Measurements from ENCODE around the gene PSMB5. TPM values are rescaled to one million over a fixed set of nuclear protein-coding genes. Genes with fewer than 3 reads are reported as not detected.
"Not testable (repeated sequence)": the region's sequence is repeated elsewhere in the genome, so short reads cannot be mapped to it uniquely, and the experiment has no call there.

The PSMB5 gene
- total RNA-seq, 1 donor from 2014 or later = 289 TPM

GRCh38 chr14:23018107-23018506 lies 16.6 kb downstream of the PSMB5 start:
- Mint-ChIP-seq H3K4me3 (ENCODE audit: unreplicated experiment) (no peak overlapping the region), H3K36me3 (ENCODE audit: unreplicated experiment) (no peaks in the 10 kb centered on the region), H3K27ac (ENCODE audit: unreplicated experiment) (no peak overlapping the region), H3K27me3 (ENCODE audit: unreplicated experiment) (peaks cover 3% of the 10 kb centered on the region), H3K9me3 (ENCODE audit: unreplicated experiment) (peaks cover 6% of the 10 kb centered on the region), H3K4me1 (ENCODE audit: low read depth, unreplicated experiment) (peaks cover 35% of the 10 kb centered on the region)
- TF ChIP-seq, protein P1, sequence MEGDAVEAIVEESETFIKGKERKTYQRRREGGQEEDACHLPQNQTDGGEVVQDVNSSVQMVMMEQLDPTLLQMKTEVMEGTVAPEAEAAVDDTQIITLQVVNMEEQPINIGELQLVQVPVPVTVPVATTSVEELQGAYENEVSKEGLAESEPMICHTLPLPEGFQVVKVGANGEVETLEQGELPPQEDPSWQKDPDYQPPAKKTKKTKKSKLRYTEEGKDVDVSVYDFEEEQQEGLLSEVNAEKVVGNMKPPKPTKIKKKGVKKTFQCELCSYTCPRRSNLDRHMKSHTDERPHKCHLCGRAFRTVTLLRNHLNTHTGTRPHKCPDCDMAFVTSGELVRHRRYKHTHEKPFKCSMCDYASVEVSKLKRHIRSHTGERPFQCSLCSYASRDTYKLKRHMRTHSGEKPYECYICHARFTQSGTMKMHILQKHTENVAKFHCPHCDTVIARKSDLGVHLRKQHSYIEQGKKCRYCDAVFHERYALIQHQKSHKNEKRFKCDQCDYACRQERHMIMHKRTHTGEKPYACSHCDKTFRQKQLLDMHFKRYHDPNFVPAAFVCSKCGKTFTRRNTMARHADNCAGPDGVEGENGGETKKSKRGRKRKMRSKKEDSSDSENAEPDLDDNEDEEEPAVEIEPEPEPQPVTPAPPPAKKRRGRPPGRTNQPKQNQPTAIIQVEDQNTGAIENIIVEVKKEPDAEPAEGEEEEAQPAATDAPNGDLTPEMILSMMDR (IDR thresholded peaks at IDR 0.05; ENCODE audit: partially characterized antibody, unreplicated experiment) = no peak
- no peak for DNase-seq

DNA sequence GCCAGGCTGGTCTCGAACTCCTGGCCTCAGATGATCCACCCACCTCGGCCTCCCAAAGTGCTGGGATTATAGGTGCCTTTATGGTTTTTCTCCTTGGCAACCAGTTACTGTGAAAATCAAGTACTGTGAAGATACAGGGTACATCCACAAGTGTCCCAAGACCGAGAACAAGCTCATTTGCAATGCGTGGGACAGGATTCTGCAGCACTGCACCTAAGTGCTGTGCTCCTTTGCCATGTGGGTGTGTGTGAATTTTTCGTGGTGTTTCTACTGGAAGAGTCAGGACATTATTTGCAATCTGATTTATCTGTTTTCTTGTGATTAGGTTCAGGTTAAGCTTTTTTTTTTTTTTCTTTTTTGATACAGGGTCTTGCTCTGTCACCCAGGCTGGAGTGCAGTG lies 17.6 kb downstream of the PSMB5 start:
- H3K4me1 Mint-ChIP-seq (ENCODE audit: low read depth, unreplicated experiment) = peaks cover 31% of the 10 kb centered on the region
- H3K9me3 Mint-ChIP-seq (ENCODE audit: unreplicated experiment) = peaks cover 11% of the 10 kb centered on the region
- TF ChIP-seq, protein P1 (IDR thresholded peaks at IDR 0.05; ENCODE audit: partially characterized antibody, unreplicated experiment) = no peak
- H3K4me3 Mint-ChIP-seq (ENCODE audit: unreplicated experiment) = no peak overlapping the region
- no peak overlapping the region for H3K27ac Mint-ChIP-seq (ENCODE audit: unreplicated experiment)
- no peaks in the 10 kb centered on the region for H3K36me3 Mint-ChIP-seq (ENCODE audit: unreplicated experiment)
- peaks cover 5% of the 10 kb centered on the region for H3K27me3 Mint-ChIP-seq (ENCODE audit: unreplicated experiment)
- no peak for DNase-seq

GRCh38 chr14:23015618-23016017 lies 19.1 kb downstream of the PSMB5 start:
- Mint-ChIP-seq H3K27ac (ENCODE audit: unreplicated experiment) (peak overlapping the region; percentile 14), H3K27me3 (ENCODE audit: unreplicated experiment) (peaks cover 9% of the 10 kb centered on the region), H3K9me3 (ENCODE audit: unreplicated experiment) (peaks cover 12% of the 10 kb centered on the region), H3K4me1 (ENCODE audit: low read depth, unreplicated experiment) (peaks cover 18% of the 10 kb centered on the region), H3K4me3 (ENCODE audit: unreplicated experiment) (peak overlapping the region; percentile 0), H3K36me3 (ENCODE audit: unreplicated experiment) (no peaks in the 10 kb centered on the region)
- DNase-seq = no peak
- TF ChIP-seq, protein P1 (IDR thresholded peaks at IDR 0.05; ENCODE audit: partially characterized antibody, unreplicated experiment) = no peak

DNA sequence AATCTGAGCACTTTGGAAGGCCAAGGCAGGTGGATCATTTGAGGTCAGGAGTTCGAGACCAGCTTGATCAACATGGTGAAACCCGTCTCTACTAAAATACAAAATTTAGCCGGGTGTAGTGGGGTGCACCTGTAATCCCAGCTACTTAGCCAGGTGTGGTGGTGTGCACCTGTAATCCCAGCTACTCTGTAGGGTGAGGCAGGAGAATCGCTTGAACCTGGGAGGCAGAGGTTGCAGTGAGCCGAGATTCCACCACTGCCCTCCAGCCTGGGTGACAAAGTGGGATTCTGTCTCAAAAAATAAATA lies 21.0 kb downstream of the PSMB5 start:
- not testable (repeated sequence) for DNase-seq; H3K36me3 Mint-ChIP-seq (ENCODE audit: unreplicated experiment); H3K4me3 Mint-ChIP-seq (ENCODE audit: unreplicated experiment)
- peaks cover 12% of the 10 kb centered on the region for H3K9me3 Mint-ChIP-seq (ENCODE audit: unreplicated experiment)
- H3K27me3 Mint-ChIP-seq (ENCODE audit: unreplicated experiment) = peaks cover 14% of the 10 kb centered on the region
- peaks cover 24% of the 10 kb centered on the region for H3K4me1 Mint-ChIP-seq (ENCODE audit: low read depth, unreplicated experiment)
- H3K27ac Mint-ChIP-seq (ENCODE audit: unreplicated experiment) = peak overlapping the region; percentile 89

DNA sequence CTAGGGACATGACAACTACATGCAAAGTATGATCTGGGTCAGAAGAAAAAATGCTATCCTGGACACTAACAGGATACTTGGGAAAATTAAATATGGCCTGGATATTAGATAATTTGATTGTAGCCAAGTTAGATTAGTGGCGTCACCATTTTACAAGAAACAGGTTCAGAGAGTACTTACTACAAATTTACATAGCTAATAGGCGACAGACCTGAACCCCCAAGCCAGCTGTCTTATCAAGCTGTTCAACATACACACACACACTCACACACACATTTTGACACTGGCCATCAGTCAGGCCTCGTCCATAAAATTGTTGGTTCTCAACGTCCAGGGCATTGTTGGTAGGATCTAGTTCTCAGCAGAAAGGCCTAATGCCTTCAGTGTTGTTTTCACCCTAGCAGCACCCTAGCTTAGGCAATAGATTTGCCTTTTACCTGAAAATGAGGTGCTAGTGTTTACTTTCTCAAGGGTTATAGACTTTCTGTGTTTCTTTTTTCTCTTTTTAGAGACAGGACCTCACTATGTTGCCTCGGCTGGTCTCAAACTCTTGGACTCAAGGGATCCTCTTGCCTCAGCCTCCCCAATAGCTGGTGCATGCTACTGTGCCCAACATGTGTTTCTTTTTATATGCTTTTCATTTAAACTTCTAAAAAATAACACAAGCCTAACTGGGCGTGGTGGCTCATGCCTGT lies 21.5 kb downstream of the PSMB5 start:
- DNase-seq = peak; percentile 34
- TF ChIP-seq, protein P1 (IDR thresholded peaks at IDR 0.05; ENCODE audit: partially characterized antibody, unreplicated experiment) = no peak
- H3K36me3 Mint-ChIP-seq (ENCODE audit: unreplicated experiment) = no peaks in the 10 kb centered on the region
- peaks cover 14% of the 10 kb centered on the region for H3K27me3 Mint-ChIP-seq (ENCODE audit: unreplicated experiment)
- H3K4me3 Mint-ChIP-seq (ENCODE audit: unreplicated experiment) = peak overlapping the region; percentile 76
- H3K9me3 Mint-ChIP-seq (ENCODE audit: unreplicated experiment) = peaks cover 12% of the 10 kb centered on the region
- H3K27ac Mint-ChIP-seq (ENCODE audit: unreplicated experiment) = peak overlapping the region; percentile 89
- H3K4me1 Mint-ChIP-seq (ENCODE audit: low read depth, unreplicated experiment) = peaks cover 27% of the 10 kb centered on the region
